ENCODE results near the gene PLB1.

The PLB1 gene

DNA sequence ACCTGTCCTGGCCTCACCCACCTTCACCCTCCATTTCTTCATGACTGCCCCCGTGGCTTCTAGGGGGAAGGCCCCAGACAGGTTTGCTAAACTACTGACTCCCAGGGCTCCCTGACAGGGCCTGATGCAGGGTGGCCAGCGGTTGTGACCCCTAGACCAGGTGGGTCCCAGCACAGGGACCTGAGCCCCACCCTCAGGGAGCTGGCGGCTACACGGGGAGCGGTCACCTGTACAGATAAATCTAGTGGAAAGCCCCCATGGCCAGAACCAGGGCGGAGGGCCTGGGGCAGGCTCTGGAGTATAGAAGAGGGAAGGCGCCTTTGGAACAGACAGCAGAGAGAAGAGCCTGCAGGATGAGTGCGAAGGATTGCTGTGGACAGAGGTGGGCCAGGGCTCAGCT, 42.5 kb upstream of the PLB1 start:
- Mint-ChIP-seq H3K4me1 (ENCODE audit: low read depth) (peaks cover 54% of the 10 kb centered on the region), H3K27me3 (no peaks in the 10 kb centered on the region), H3K36me3 (ENCODE audit: low read depth) (no peaks in the 10 kb centered on the region), H3K4me3 (no peak overlapping the region), H3K9me3 (no peaks in the 10 kb centered on the region), H3K27ac (peak overlapping the region; percentile 42)
- intact Hi-C loops (cut with micrococcal nuclease) = loop anchor here (5.0 kb wide), 2 partner anchors 46 to 701 kb away; no protein-coding TSS in a partner anchor

DNA sequence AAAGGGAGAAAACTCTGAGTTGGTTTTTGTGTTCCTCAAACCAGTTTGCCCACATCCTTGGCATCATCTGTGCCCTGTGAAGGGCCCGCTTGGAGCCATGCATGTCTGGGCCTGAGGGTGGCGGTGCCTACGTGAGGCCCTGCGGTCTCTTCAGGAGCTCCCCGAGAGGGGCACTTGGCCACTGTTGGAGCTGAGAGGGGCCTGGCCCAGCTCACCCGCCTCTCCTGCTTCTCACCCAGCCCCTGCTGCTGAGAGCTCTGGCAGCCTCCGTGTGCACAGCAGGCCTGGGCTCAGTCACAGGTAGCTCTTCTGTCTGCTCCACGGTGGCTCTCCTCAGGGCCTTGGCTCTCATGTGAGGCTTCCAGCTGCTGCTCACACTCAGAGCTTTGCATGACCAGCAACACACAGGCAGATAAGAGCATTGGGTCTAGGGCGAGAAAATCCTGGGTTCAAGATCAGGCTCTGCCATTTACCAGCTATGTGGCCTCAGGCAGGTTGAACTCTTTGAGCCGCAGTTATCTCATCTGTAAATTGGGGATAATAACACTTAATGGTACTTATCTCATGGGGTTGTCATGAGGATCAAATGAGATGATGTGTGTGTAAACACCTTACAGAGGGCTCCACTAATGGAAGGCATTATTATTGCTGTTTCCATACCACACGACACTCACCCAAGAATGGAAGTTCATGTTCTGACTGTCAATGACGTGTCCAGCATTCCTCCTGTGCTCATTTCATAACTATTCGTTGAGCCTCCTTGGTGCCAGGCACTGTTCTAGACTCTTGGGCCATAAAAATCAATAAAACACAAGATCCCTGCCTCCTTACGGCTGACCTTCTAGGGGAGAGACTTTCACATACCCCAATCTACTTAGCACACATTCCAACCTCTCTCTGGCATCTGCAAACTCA, 41.6 kb upstream of the PLB1 start:
- peak overlapping the region; percentile 42 for H3K27ac Mint-ChIP-seq
- no peak overlapping the region for H3K4me3 Mint-ChIP-seq
- no peaks in the 10 kb centered on the region for H3K9me3 Mint-ChIP-seq
- intact Hi-C loops (cut with micrococcal nuclease) = loop anchor here (5.0 kb wide), 2 partner anchors 47 to 702 kb away; no protein-coding TSS in a partner anchor
- H3K36me3 Mint-ChIP-seq (ENCODE audit: low read depth) = no peaks in the 10 kb centered on the region
- peaks cover 45% of the 10 kb centered on the region for H3K4me1 Mint-ChIP-seq (ENCODE audit: low read depth)
- H3K27me3 Mint-ChIP-seq = no peaks in the 10 kb centered on the region

- Mint-ChIP-seq H3K4me3 (no peak overlapping the region), H3K4me1 (ENCODE audit: low read depth) (peaks cover 26% of the 10 kb centered on the region), H3K36me3 (ENCODE audit: low read depth) (peaks cover 3% of the 10 kb centered on the region), H3K9me3 (peaks cover 4% of the 10 kb centered on the region), H3K27me3 (no peaks in the 10 kb centered on the region), H3K27ac (no peak overlapping the region)
- intact Hi-C loops (cut with micrococcal nuclease) = no loop called here
These were observed 38.6 kb upstream of the PLB1 start for GRCh38 chr2:28457237-28457636.

GRCh38 chr2:28461056-28461455, 34.8 kb upstream of the PLB1 start:
- no peaks in the 10 kb centered on the region for H3K27me3 Mint-ChIP-seq
- H3K4me1 Mint-ChIP-seq (ENCODE audit: low read depth) = peaks cover 45% of the 10 kb centered on the region
- peaks cover 7% of the 10 kb centered on the region for H3K36me3 Mint-ChIP-seq (ENCODE audit: low read depth)
- H3K27ac Mint-ChIP-seq = no peak overlapping the region
- H3K9me3 Mint-ChIP-seq = peaks cover 9% of the 10 kb centered on the region
- intact Hi-C loops (cut with micrococcal nuclease) = no loop called here
- H3K4me3 Mint-ChIP-seq = no peak overlapping the region

DNA sequence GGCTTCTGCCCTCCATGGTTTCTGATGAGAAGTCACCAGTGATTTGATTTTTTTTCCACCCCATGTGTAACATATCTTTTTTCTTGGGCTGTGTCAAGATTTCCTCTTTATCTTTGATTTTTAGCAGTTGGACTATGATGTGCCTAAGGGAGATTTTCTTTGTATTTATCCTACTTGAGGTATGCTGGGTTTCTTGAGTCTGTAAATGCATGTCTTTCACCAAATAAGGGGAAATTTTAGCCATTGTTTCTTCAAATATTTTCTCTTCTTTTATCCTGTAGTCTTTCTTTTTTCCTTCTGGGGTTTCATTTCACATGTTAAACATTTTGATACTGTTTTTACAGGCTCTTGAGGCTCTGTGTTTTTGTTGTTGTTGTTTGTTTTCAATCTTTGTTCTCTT, 33.7 kb upstream of the PLB1 start:
- intact Hi-C loops (cut with micrococcal nuclease) = no loop called here
- Mint-ChIP-seq H3K27me3 (no peaks in the 10 kb centered on the region), H3K4me3 (no peak overlapping the region), H3K27ac (no peak overlapping the region), H3K4me1 (ENCODE audit: low read depth) (peaks cover 55% of the 10 kb centered on the region), H3K36me3 (ENCODE audit: low read depth) (peaks cover 7% of the 10 kb centered on the region), H3K9me3 (peaks cover 9% of the 10 kb centered on the region)

DNA sequence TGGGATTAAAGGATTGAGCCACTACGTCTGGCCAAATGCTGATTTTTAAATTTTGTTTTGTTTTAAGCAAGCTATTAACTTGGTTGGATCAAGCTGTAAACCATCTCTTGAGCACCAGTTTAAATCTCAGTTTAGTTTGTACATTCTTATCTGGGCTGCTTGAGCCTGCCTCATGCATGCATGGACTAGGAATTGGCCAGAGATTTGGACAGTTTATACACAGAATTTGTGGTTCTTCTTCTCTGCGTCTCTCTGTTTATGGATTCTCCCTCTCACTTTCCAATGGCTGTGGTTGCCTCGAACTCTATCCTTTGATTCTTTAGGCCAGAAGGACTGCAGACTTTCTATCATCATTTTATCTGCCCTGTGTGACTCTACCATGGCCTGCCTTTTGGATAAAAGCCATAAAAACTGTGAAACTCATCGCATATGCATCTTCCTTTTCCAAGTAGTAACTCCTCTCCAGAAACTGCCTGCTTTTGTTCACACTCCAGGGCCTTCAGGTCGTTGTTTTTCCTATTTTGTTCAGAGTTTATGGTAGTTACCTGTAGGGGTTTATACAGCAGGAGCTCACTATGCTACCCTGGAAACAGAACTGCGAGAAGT, 32.5 kb upstream of the PLB1 start:
- H3K4me1 Mint-ChIP-seq (ENCODE audit: low read depth) = peaks cover 59% of the 10 kb centered on the region
- H3K27ac Mint-ChIP-seq = peak overlapping the region; percentile 5
- H3K27me3 Mint-ChIP-seq = no peaks in the 10 kb centered on the region
- peaks cover 9% of the 10 kb centered on the region for H3K9me3 Mint-ChIP-seq
- peaks cover 7% of the 10 kb centered on the region for H3K36me3 Mint-ChIP-seq (ENCODE audit: low read depth)
- H3K4me3 Mint-ChIP-seq = no peak overlapping the region
- intact Hi-C loops (cut with micrococcal nuclease) = no loop called here

DNA sequence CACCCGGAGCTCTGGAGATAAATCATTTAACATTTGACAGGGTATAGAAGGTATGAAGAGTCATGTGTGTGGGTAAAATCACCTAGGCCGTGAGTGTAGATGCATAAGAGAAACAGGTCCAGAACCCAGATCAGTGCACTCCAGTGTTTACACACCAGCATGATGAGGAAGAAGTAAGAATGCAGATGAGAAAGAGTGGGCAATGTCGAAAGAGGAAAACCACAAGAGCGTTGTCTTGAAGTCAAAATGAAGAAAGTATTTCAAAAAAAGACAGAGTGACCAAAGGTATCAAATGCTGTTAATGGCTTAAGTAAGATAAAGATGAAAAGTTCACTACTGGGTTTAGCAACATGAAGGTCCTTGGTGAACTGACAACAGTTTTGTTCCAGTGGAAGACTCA, 32.0 kb upstream of the PLB1 start:
- Mint-ChIP-seq H3K9me3 (peaks cover 9% of the 10 kb centered on the region), H3K27ac (peak overlapping the region; percentile 5), H3K4me1 (ENCODE audit: low read depth) (peaks cover 64% of the 10 kb centered on the region), H3K27me3 (no peaks in the 10 kb centered on the region), H3K36me3 (ENCODE audit: low read depth) (peaks cover 7% of the 10 kb centered on the region), H3K4me3 (peak overlapping the region; percentile 3)
- intact Hi-C loops (cut with micrococcal nuclease) = no loop called here

GRCh38 chr2:28465148-28465885, 30.5 kb upstream of the PLB1 start:
- Mint-ChIP-seq H3K4me3 (no peak overlapping the region), H3K4me1 (ENCODE audit: low read depth) (peaks cover 79% of the 10 kb centered on the region), H3K9me3 (peaks cover 9% of the 10 kb centered on the region), H3K27me3 (no peaks in the 10 kb centered on the region), H3K36me3 (ENCODE audit: low read depth) (peaks cover 7% of the 10 kb centered on the region), H3K27ac (no peak overlapping the region)
- intact Hi-C loops (cut with micrococcal nuclease) = no loop called here

- Mint-ChIP-seq H3K27ac (peak overlapping the region; percentile 57), H3K4me3 (no peak overlapping the region)
These were observed 26.6 kb upstream of the PLB1 start for GRCh38 chr2:28469304-28469703.

GRCh38 chr2:28469947-28470535, 25.8 kb upstream of the PLB1 start:
- Mint-ChIP-seq H3K4me3 (no peak overlapping the region), H3K27ac (peak overlapping the region; percentile 57), H3K27me3 (no peaks in the 10 kb centered on the region), H3K4me1 (ENCODE audit: low read depth) (peaks cover 73% of the 10 kb centered on the region), H3K36me3 (ENCODE audit: low read depth) (no peaks in the 10 kb centered on the region), H3K9me3 (peaks cover 7% of the 10 kb centered on the region)
- intact Hi-C loops (cut with micrococcal nuclease) = no loop called here

More at GRCh38 chr2:28469304-28469703, 26.6 kb upstream of the PLB1 start:
- Mint-ChIP-seq H3K4me1 (ENCODE audit: low read depth) (peaks cover 74% of the 10 kb centered on the region), H3K9me3 (peaks cover under 1% of the 10 kb centered on the region), H3K36me3 (ENCODE audit: low read depth) (no peaks in the 10 kb centered on the region), H3K27me3 (no peaks in the 10 kb centered on the region)
- intact Hi-C loops (cut with micrococcal nuclease) = no loop called here

- H3K9me3 Mint-ChIP-seq = peaks cover 12% of the 10 kb centered on the region
- intact Hi-C loops (cut with micrococcal nuclease) = no loop called here
- H3K27me3 Mint-ChIP-seq = no peaks in the 10 kb centered on the region
- peaks cover 74% of the 10 kb centered on the region for H3K4me1 Mint-ChIP-seq (ENCODE audit: low read depth)
- H3K4me3 Mint-ChIP-seq = no peak overlapping the region
- H3K27ac Mint-ChIP-seq = peak overlapping the region; percentile 57
- no peaks in the 10 kb centered on the region for H3K36me3 Mint-ChIP-seq (ENCODE audit: low read depth)
These were observed 25.1 kb upstream of the PLB1 start for GRCh38 chr2:28470759-28471158.

DNA sequence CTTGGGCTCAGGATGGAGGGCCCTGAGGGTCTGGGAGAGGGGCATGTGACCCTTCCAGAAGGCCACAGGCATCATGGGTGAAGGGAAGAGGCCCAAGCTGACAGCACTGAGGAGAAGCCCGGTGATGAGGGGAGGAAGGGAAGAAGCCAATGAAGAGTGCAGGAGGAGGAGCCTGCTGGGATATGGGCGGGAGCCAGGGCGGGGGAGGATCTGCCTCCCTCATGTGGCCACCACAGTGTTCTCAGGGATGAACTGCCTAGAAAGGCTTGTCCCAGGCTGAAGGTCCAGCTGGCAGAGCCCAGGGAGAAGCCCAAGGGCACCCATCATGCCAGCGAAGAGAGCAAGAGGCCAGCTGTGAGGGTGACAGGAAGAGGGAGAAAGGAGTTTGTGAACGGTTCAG, 24.6 kb upstream of the PLB1 start:
- H3K9me3 Mint-ChIP-seq = peaks cover 12% of the 10 kb centered on the region
- H3K27me3 Mint-ChIP-seq = no peaks in the 10 kb centered on the region
- intact Hi-C loops (cut with micrococcal nuclease) = no loop called here
- peak overlapping the region; percentile 57 for H3K27ac Mint-ChIP-seq
- no peak overlapping the region for H3K4me3 Mint-ChIP-seq
- no peaks in the 10 kb centered on the region for H3K36me3 Mint-ChIP-seq (ENCODE audit: low read depth)
- H3K4me1 Mint-ChIP-seq (ENCODE audit: low read depth) = peaks cover 70% of the 10 kb centered on the region

DNA sequence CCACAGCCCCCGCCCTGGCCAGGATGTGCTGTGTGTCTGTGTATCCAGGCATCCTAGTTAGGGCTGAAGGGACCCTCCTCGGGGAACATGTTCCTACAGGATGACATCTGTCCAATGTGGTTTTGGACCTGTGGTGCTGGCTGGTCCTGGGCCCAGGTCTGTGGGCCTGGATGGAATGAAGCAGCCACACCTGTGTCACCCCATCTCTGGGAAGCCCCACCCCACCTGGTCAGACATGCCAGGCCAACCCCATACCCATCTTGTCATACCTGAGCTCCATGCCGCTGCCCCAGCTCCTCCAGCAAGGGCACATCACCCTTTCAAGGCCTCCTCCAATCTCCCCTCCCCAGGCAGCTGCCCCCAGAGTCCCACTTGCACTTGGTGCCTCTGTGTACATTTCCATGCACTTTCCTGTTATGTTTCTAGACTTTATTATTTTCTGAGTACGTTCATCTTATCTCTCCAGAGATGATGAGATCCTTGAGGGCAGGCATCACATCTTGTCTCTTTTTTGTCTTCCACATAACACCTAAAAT, 24.1 kb upstream of the PLB1 start:
- Mint-ChIP-seq H3K9me3 (peaks cover 12% of the 10 kb centered on the region), H3K4me1 (ENCODE audit: low read depth) (peaks cover 64% of the 10 kb centered on the region), H3K4me3 (no peak overlapping the region), H3K36me3 (ENCODE audit: low read depth) (no peaks in the 10 kb centered on the region), H3K27ac (no peak overlapping the region), H3K27me3 (no peaks in the 10 kb centered on the region)
- intact Hi-C loops (cut with micrococcal nuclease) = no loop called here

Measured in dendritic cell treated with granulocyte-macrophage colony-stimulating factor and Interleukin-4, amounts not matched to agents 40 ng/mL and 50 ng/mL, for 4 days (primary cell).